T-helper 2 cell treated with Interferon-gamma antibody and Interleukin-4, amounts not matched to agents 100 ng/mL and 5 ng/mL, for 36 hours (primary cell): ENCODE data around the gene NKD1. TPM values are rescaled to one million over a fixed set of nuclear protein-coding genes. Genes with fewer than 3 reads are reported as not detected.

ENCODE experiments used
- intact Hi-C: fragments of 100-400 bp; cut with micrococcal nuclease; formaldehyde crosslinking; loops from one replicate; pipeline ENCODE4 v1.15.1; 2023
- total RNA-seq: library from RNA; stranded (reverse); gene quantifications from 2 replicates; pipeline ENCODE4 v1.2.3, GENCODE V29; 2022

NKD1 gene
- total RNA-seq, 1 donor from 2014 or later, result 0.75 TPM

DNA sequence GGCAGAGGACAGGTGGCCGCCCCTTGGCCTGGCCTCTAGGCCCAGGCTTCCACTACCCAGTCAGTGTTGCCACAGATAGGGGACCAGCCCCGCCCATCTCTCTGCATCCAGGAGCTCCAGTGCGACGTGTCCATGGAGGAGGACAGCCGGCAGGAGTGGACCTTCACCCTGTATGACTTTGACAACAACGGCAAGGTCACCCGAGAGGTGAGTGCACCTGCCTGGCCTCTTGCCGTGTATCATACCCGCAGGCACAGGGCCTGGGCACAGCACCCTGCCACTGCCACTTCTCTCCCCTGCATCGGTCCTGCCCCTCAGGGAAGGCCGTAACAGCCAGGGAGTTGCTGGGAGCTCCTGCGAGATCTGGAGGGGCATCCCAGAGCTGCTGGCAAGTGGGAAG lies 77.2 kb downstream of the NKD1 start:
- intact Hi-C loops, result no loop called here

DNA sequence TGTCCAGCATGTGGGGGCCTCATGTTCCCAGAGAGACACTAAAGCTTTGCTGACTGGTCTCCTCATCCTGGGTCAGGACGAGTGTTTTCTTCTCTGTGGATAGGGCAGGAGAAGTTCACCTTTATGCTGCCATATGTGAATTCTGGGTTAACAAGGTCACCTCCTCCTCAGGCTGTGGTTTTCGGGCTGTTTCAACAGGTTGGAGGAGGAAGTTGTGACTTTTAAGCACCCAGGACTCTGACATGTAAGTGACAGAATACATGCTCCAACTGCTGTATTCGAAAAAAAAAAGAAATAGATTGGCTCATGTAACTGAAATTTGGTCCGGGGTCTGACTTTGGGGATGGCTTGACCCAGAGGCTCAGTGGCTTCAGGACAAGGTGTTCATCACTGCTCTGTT lies 78.7 kb downstream of the NKD1 start:
- intact Hi-C loops, result no loop called here

DNA sequence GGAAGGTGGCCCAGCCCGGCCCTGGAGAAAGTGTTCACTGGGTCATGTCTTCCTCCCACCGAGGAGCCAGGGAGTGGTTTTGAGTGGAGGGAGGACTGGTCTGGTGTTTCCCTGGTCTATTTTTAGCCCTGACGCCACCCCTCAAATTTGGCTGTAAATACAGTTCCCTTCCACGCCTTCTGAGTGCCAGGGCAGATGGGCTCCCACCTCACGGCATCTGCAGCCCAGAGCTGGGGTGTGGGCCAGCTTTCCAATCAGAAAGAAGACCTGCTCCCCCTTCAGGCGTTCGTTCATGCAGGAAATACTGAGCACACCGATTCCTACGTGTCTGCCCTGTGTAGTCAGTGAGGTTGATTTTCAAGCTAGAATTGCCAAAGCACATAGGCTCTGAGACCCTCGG lies 79.2 kb downstream of the NKD1 start:
- intact Hi-C loops, result no loop called here

DNA sequence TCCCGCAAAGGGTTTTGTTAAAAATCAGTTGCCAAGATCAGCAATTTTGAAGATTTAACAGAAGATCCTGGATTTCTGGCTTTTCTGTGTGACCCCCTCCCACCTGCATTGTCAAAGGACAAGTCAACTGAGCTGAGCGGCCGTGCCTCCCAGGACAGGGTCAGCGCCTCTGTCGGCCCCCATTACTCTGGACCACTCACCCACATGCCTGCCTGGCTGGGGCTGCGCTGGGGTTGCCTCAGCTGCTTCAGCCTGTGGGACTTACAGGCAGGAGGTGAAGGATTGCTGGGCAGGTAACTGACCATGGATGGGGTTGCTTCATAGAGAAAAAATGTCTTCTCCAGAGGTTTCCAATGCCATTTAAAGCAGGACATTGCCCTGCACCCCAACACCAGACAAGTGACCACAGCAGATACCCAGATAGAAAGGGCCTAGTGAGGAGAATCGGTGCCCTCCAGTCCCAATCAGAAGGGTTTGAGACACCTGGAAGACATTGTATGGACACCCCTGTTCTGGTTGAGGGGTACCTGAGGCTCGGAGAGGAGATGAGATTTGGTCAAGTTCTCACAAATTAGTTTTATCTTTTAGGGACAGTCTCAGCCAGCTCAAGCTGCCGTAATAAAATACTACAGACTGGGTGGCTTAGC lies 80.1 kb downstream of the NKD1 start:
- intact Hi-C loops, result no loop called here

DNA sequence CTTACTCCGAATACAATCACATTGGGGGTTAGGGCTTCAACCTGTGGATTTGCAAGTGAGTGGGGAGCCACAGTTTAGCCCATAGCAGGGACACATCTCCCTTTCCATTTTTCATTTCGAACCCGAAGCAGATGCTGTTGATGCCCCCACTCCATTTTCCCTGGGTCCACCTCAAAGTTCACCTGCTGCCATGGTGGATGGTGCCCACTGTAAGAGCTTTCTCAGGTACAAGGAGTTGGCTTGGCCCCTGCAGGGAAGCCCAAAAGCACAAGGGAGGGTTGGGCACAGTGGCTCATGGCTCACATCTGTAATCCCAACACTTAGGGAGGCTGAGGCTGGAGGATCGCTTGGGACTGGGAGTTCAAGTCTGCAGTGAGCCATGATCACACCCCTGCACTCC lies 81.1 kb downstream of the NKD1 start:
- intact Hi-C loops, result no loop called here

DNA sequence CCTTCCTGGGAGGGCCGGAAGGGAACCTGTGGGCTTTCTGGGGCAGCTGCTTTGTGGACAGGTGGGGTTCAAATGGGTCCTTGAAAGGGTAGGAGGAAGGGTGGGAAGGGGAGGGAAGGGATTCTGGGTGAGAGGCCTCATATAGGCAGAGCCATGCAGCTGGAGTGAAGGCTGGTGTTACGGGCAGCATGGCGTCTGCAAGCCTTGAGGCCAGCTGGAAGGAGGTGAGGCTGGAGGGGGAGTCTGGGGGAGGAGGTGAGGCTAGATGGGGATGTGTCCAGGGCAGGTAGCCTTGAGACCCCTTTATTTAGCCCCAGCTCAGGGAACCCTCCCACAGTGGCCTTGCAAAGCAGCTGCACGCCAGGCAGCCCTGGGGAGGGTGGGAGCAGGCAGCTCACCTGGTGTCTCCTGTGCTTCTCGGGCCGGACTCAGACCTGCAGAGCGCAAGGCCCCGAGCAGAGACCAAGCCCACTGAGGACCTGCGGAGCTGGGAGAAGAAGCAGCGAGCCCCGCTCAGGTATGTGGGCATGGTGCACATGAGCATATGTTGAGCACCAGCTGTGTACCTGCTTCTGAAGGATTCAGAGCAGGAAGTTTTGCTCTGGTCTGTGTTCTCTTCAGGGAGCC lies 82.3 kb downstream of the NKD1 start:
- intact Hi-C loops, result no loop called here

DNA sequence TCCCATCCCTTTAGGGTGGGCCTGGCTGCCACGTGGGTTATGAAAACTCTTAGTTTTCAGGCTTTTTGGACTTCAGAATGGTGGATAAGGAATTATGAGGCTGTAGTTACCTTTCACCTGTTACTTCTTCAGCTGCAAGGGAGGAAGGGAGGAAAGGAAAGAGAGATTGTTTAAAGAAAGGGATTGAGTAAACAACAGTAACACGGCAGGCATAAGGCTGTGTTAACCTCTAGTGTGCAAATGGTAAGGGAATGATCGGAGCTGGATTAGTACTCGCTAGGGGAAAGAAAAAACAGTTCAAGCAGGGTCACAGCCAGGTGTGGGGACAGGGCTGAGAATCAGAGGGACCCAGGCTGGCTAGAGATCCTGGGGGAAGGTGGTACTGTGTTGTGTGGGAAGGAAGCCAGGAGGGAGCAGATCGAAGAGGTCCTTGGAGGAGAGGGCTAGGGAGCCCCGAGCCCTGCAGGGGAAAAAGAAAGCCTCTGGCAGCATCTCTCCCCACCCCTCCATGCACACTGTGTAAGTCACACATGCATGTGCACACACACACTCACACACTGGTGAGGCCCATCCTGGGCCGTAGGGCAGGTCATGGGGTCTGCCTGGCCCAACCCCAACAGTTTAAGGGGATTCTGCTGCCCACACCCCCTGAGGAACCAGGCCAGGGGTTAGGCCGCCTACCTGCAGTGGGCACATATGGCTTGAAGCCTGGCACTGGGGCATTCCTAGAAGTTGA lies 83.2 kb downstream of the NKD1 start:
- intact Hi-C loops, result no loop called here

DNA sequence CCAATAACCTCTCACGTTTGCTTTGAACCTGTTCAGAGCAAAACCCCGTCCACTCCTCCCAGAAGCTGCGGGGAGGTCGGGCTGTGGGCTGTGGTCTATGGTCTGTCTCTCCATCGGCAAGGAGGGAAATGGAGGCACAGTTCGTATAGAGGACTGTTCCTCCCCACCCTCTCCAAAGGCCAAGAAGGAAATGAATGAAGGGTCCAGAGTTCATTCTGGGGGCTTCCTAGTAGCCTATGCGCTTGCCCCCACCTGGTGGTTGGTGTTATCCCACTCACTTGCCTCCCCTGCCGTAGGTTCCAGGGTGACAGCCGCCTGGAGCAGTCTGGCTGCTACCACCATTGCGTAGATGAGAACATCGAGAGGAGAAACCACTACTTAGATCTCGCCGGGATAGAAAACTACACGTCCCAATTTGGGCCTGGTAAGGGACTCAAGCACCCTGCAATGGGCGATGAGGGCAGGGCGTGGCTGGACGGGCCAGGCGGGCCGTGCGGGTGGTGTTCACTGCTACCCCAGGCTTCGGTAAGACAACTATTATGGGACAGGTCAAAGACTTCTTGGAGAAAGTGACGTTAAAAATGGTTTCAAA lies 83.9 kb downstream of the NKD1 start:
- intact Hi-C loops, result no loop called here

DNA sequence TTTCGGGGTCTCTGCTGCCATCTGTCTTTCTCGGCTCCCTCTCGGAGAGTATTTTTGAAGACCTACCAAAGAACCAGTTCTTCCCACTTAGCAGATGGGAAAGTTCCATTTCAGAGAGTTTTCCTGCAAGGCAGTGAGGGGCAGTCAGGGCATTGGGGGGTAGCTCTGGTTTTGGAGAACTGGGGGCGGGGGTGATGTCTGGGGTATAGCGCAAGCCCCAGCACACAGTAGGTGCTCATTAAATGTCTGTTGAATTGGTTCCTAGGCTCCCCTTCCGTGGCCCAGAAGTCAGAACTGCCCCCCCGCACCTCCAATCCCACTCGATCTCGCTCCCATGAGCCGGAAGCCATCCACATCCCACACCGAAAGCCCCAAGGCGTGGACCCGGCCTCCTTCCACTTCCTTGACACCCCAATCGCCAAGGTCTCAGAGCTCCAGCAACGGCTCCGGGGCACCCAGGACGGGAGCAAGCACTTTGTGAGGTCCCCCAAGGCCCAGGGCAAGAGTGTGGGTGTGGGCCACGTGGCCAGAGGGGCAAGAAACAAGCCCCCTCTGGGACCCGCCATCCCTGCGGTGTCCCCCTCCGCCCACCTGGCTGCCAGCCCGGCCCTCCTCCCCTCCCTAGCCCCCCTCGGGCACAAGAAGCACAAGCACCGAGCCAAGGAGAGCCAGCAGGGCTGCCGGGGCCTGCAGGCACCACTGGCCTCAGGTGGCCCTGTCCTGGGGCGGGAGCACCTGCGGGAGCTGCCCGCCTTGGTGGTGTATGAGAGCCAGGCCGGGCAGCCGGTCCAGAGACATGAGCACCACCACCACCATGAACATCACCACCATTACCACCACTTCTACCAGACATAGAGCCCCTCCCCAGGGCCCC lies 85.0 kb downstream of the NKD1 start:
- intact Hi-C loops, result no loop called here

DNA sequence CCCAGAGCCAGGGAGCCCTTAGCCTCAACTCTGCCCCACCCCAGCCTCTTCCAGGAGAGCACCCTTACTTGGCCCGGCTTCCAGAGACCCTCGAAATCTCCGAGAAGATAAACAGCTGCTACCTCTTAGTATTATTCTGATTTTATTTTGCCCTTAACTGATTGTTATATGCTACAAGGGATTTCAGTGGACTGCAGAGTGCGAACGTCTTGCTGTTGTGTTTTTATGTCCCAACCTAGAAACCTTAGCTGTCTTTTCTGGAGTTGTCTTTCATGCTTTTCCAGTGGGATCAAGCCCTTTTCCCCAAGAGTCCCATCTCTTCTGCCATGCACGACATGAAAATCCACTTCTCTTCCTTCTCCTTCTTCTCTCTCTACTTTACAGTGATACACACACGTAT lies 85.9 kb downstream of the NKD1 start:
- intact Hi-C loops, result no loop called here

DNA sequence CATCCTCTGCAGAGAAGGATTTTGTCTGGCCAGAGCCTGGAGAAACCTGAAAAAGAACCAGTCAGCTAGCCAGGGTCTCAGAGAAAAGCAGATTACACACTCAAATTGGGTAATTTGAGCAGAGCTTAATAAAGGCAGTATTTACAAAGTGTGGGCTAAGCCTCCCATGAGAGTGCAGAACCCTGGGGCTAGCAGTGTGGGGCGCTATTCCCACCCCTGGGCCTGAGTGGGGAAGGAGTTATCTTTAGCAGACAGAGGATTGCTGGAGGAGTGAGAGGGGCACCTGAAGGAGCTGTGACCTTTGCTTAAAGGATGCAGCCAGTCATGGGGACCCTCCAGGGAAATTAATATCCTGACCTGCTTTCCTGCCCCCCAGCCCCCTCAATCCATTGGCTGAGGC lies 86.8 kb downstream of the NKD1 start:
- intact Hi-C loops, result no loop called here

DNA sequence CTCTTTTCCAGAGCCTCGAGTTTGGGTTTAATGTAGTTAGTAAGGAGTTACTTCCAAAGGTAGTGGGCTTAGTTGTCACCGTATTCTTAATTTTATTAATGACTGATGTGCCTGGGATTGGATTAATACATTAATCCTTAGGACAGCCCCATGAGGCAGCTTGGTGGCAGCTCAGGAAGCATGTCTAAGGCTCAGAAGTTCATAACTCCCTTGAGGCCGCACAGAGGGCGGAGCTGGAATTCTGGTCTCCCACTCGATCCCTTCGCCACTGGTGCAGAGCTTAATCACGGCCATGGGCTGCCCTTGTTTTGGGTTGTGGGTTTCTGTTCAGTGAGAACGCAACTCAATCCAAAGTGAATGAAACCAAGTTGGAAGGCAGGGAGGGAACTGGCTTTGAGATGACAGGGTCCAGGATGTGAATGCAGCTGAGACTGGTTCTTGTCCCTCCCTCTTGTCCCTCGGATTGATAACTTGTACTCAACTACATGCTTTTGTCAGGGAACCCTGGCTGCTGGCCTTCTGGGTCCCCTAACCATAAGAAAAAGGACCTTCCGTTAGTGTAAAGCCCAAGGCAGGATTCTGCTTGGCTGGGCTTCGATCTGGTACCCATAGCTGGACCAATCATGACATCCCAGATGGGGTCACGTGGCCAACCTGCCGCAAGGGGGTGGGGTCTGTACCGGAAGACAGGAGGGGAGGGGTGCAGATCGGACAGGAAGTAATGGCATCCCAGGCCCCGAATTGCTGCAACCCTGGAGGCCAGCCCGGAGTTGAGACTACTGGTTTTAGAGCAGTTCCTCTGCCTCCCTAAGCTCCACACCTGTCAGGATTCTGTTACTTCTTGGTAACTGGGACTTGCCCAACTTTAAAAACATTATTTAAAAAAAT lies 87.6 kb downstream of the NKD1 start:
- intact Hi-C loops, result no loop called here

DNA sequence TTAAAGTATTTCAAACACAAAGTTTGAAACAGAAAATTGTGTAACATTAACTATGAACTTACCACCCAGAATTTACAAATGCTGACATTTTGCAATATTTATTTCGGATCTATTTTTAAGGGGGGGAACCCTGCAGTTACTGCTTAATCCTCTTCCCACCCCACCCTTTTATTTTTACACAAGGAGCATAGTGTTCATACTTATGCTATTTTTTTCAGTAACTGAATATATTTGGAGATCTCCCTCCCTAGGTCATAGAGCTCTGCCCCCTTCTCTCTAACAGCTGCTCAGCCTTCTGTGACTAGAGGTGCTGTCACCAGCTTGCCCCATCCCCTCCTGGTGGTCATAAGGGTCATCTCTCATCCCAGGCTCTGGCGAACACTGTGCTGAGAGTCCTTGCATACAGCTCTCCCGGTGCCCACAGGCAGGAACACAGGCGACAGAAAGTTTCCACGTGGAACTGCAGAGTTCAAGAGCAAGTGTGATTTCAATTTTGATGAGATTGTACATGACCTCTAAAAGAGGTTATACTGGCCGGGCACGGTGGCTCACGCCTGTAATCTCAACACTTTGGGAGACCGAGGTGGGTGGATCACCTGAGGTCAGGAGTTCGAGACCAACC lies 88.7 kb downstream of the NKD1 start:
- intact Hi-C loops, result no loop called here

DNA sequence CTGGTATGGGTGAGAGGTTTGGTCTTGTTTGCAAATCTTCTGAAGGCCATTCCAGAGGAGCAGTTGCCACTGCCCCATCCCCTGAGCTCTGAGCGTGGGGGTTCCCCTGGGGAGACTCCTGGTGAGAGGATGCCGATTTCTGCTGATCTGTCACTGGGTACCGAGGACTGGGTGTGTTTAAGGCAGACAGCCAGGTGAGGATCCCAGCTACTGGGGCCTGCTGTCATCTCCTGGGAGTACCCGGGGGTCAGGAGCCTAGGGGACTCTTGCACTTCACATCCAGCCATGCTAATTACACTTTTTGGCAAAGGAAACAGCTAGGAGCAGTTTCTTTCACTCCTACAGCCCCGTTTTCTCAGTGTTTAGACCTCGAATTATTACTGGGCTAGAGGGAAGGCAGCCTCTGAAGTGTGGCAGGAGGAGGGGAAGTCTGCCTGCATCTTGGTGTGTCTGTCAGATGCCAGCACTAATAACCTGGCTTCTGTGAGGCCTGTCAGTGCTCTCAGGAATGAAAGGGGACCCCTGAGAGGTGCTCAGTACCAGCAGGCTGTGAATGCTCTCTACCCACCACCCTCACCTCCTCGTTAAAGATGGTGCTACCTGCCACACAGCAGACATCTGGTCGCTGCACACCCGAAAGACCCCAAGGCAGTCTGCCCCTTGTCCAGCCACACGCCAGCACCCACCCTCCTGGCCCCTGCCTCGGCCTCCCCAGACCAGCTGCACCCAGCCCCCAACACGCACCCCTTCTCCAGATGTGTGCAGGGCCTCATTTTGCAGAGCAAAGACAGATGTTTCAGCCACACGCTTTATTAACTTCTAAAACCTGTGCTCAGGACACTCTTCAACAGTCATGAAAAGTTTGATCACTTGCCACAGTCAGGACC lies 89.8 kb downstream of the NKD1 start:
- intact Hi-C loops, result no loop called here

DNA sequence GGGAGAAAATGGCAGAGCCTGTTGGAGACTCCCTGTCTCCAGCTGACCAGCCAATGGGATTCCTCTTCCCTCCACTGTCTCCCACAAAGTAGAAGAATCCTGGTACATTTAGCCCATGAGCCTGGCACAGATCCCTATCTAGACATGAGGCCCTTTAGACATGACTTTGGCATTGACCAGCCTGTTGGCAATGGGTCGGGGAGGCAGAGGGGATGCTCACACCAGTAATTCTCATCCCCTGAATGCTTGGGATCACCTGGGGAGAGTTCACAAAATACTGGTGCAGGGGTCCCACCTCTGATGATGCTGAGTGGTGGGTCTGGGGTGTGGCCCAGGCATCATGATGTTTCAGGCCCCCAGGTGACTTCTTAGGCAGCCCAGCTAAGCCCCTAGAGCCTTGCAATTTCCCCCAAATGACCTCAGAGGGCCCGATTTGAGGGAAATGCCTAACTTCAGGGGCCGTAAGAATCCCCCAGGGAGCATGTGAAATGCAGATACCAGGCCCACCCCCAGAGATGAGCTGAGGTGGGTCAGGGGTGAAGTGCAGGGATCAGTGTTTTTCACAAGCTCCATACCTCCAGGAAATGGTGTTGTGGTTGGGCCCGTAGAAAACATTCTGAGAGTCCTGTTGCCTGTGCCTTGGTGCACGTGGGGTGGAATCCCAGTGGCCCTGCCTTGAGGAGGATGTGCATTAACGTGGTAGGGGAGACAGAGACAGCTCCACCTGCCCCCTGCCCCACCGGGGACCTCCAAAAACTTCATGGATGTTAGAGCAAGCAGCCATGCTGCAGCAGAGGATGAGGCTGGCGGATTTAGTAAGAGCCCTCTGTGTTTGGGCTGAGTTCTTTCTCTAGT lies 90.8 kb downstream of the NKD1 start:
- intact Hi-C loops, result no loop called here

DNA sequence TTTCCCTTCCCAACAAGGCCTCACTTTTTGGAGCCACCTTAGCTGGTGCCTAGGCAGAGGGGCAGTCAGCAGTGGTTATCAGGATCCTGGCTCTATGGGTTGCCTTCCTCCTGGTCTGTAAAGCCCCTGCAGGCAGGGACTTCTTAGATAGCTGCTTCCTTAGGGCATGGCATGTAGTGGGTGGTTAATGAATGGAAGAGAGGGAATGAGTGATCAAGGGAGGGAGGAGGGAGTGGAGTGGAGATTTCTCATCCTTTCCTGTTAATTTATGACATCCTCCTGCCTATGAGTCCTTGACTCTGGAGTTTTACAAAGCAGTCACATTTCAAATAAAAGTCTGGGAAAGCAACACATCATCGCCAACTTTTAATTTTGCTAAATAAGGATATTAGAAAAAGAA lies 92.2 kb downstream of the NKD1 start:
- intact Hi-C loops, result no loop called here

DNA sequence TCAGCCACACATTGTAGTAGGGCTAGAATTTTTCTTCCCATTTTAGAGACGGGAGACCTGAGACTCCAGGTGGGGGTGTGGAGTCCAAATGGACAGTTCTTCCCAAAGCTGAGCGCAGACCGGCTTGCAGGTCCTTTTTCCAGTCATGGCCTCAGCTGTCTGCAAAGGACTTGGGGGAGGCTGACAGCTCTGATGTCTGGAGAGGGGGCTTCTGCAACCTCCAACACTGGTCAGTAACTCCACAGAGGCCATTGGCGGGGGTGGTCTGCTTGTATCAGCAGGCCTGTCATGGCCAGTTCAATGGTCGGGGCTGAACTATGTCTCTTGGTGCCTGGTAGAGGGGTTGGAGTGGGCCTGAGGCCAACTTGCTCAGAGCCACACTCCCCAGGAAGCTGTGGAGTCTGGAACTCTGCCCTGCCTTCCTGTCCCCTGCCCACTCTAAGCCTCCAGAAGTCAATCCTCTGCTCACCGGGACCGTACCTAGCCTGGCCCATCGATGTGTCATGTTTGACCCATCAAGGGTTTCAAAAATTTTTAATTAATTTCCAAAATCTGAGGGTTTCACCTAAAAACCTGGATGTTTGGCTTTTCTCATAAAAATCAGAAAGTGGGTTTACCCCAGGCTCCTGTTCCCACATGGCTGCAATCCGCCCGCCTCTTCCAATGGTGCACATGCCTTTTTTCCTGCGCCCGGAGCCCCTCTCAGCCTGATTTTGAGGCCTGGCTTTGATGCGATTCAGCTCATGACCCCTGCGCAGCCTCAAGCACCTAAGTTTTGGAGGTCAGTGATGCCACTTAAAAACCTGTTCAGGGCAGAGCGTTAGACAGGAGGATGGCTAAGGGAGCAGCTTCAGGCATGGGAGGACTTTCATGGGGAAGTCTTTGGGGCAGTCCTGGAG lies 93.0 kb downstream of the NKD1 start:
- intact Hi-C loops, result no loop called here
